MM.1S (cell line): ENCODE results near the gene PNMA1.

Source experiments
- DNase-seq: peaks from one replicate; pipeline ENCODE4 v3.0.0-alpha.2; 2015
- H2AFZ ChIP-seq: fragments of 300-600 bp; sonication (generic); 2 replicates; pipeline ENCODE4 v1.6.0; 2016; ENCODE audit warnings: antibody characterized with exemption, low read length
- H3F3A ChIP-seq: fragments of 300-600 bp; sonication (generic); 2 replicates; pipeline ENCODE4 v1.6.1; 2016; ENCODE audit warnings: mild to moderate bottlenecking, antibody characterized with exemption, low read length, moderate library complexity, mixed read lengths; ENCODE audit not compliant: insufficient read depth
- H3K27ac ChIP-seq: fragments of 300-600 bp; sonication (generic); 2 replicates; pipeline ENCODE4 v1.5.1; 2016; ENCODE audit warnings: mild to moderate bottlenecking, low read length
- H3K27me3 ChIP-seq: fragments of 300-600 bp; sonication (generic); replicated peaks from 2 replicates; pipeline ENCODE4 v1.6.0; 2016; ENCODE audit warnings: low read length; ENCODE audit not compliant: insufficient read depth
- H3K36me3 ChIP-seq: fragments of 300-600 bp; sonication (generic); replicated peaks from 2 replicates; pipeline ENCODE4 v1.6.1; 2016; ENCODE audit warnings: mild to moderate bottlenecking, low read length, mixed read lengths; ENCODE audit not compliant: insufficient read depth
- H3K4me1 ChIP-seq: fragments of 300-600 bp; sonication (generic); 2 replicates; pipeline ENCODE4 v1.6.1; 2016; ENCODE audit warnings: low read length, mixed read lengths
- H3K4me2 ChIP-seq: fragments of 300-600 bp; sonication (generic); 2 replicates; pipeline ENCODE4 v1.6.0; 2016; ENCODE audit warnings: low read depth, low read length
- H3K4me3 ChIP-seq: fragments of 300-600 bp; sonication (generic); 2 replicates; pipeline ENCODE4 v1.5.1; 2016; ENCODE audit warnings: low read length, mixed read lengths
- H3K79me2 ChIP-seq: fragments of 300-600 bp; sonication (generic); 2 replicates; pipeline ENCODE4 v1.6.1; 2016; ENCODE audit warnings: mixed run types, low read length, mixed read lengths
- H3K9ac ChIP-seq: fragments of 300-600 bp; sonication (generic); 2 replicates; pipeline ENCODE4 v1.6.1; 2016; ENCODE audit warnings: low read length, mixed read lengths
- H3K9me2 ChIP-seq: fragments of 300-600 bp; sonication (generic); replicated peaks from 2 replicates; pipeline ENCODE4 v1.6.1; 2016; ENCODE audit warnings: mild to moderate bottlenecking, low read length, mixed read lengths; ENCODE audit not compliant: insufficient read depth
- H3K9me3 ChIP-seq: fragments of 300-600 bp; sonication (generic); replicated peaks from 2 replicates; pipeline ENCODE4 v1.6.1; 2016; ENCODE audit warnings: mild to moderate bottlenecking, low read length, mixed read lengths; ENCODE audit not compliant: insufficient read depth
- H4K20me1 ChIP-seq: fragments of 300-600 bp; sonication (generic); 2 replicates; pipeline ENCODE4 v1.6.1; 2016; ENCODE audit warnings: mild to moderate bottlenecking, low read length, moderate library complexity, mixed read lengths; ENCODE audit not compliant: insufficient read depth
- CTCF ChIP-seq: fragments of 300-600 bp; sonication (generic); IDR thresholded peaks from 2 replicates; pipeline ENCODE4 v1.5.1; 2016; ENCODE audit warnings: antibody characterized with exemption, low read length, mixed read lengths
- EZH2 ChIP-seq: fragments of 300-600 bp; sonication (generic); optimal IDR thresholded peaks from 2 replicates; pipeline ENCODE3; 2017; ENCODE audit warnings: low read depth, mild to moderate bottlenecking, antibody characterized with exemption, low read length, mixed read lengths
- EZH2phosphoT487 ChIP-seq: fragments of 300-600 bp; sonication (generic); IDR thresholded peaks from 2 replicates; pipeline ENCODE4 v1.6.1; 2018; ENCODE audit warnings: antibody characterized with exemption, low read length

The PNMA1 gene

GRCh38 chr14:73686901-73687300 lies 27.3 kb downstream of the PNMA1 start:
- Histone ChIP-seq H2AFZ (no peak overlapping the region), H3K9ac (no peak overlapping the region), H3K27ac (no peak overlapping the region), H4K20me1 (no peaks in the 10 kb centered on the region), H3K4me1 (no peaks in the 10 kb centered on the region), H3K4me3 (no peak overlapping the region), H3K4me2 (no peak overlapping the region), H3K36me3 (no peaks in the 10 kb centered on the region), H3K9me2 (no peaks in the 10 kb centered on the region), H3K79me2 (no peaks in the 10 kb centered on the region), H3F3A (no peaks in the 10 kb centered on the region), H3K9me3 (no peaks in the 10 kb centered on the region), H3K27me3 (no peaks in the 10 kb centered on the region)
- TF ChIP-seq EZH2: no peak
- TF ChIP-seq EZH2phosphoT487: no peak
- no peak for TF ChIP-seq CTCF
- no peak for DNase-seq

- H3K79me2 ChIP-seq: no peaks in the 10 kb centered on the region
- no peak for DNase-seq
- TF ChIP-seq EZH2phosphoT487 (no peak), EZH2 (no peak), CTCF (no peak)
Observed at GRCh38 chr14:73685328-73685727, 28.9 kb downstream of the PNMA1 start.

GRCh38 chr14:73684627-73685026 lies 29.6 kb downstream of the PNMA1 start:
- Histone ChIP-seq H3K36me3 (no peaks in the 10 kb centered on the region), H3K9ac (no peak overlapping the region), H3K4me1 (no peaks in the 10 kb centered on the region), H3K4me3 (no peak overlapping the region), H4K20me1 (no peaks in the 10 kb centered on the region), H3K79me2 (no peaks in the 10 kb centered on the region), H3K9me2 (no peaks in the 10 kb centered on the region), H3K4me2 (no peak overlapping the region), H3K27me3 (no peaks in the 10 kb centered on the region), H2AFZ (no peak overlapping the region), H3K9me3 (no peaks in the 10 kb centered on the region), H3F3A (no peaks in the 10 kb centered on the region), H3K27ac (no peak overlapping the region)
- no peak for DNase-seq
- TF ChIP-seq EZH2phosphoT487 (no peak), EZH2 (no peak), CTCF (no peak)

More at GRCh38 chr14:73685328-73685727, 28.9 kb downstream of the PNMA1 start:
- Histone ChIP-seq H3F3A (no peaks in the 10 kb centered on the region), H3K9me3 (no peaks in the 10 kb centered on the region), H4K20me1 (no peaks in the 10 kb centered on the region), H3K27ac (no peak overlapping the region), H3K9me2 (no peaks in the 10 kb centered on the region), H3K9ac (no peak overlapping the region), H3K4me2 (no peak overlapping the region), H3K36me3 (no peaks in the 10 kb centered on the region), H3K4me1 (no peaks in the 10 kb centered on the region), H3K4me3 (no peak overlapping the region), H3K27me3 (no peaks in the 10 kb centered on the region), H2AFZ (no peak overlapping the region)

- Histone ChIP-seq H3K9me2 (no peaks in the 10 kb centered on the region), H3K9me3 (no peaks in the 10 kb centered on the region), H3K36me3 (no peaks in the 10 kb centered on the region), H3K9ac (no peak overlapping the region), H3K4me2 (no peak overlapping the region), H3F3A (no peaks in the 10 kb centered on the region), H2AFZ (no peak overlapping the region), H3K4me3 (no peak overlapping the region), H4K20me1 (no peaks in the 10 kb centered on the region), H3K79me2 (no peaks in the 10 kb centered on the region), H3K27me3 (no peaks in the 10 kb centered on the region), H3K27ac (no peak overlapping the region), H3K4me1 (no peaks in the 10 kb centered on the region)
- no peak for DNase-seq
- TF ChIP-seq CTCF (no peak), EZH2phosphoT487 (no peak), EZH2 (no peak)
Observed at GRCh38 chr14:73680821-73681220, 33.4 kb downstream of the PNMA1 start.
